GM12864 (cell line): ENCODE data around the gene PXN.

Experiments
- DNase-seq: peaks from one replicate; pipeline ENCODE4 v3.0.0-alpha.2; 2011; ENCODE audit warnings: low read depth
- H3K4me3 ChIP-seq: 2 replicates; pipeline ENCODE4 v1.5.1; 2011; ENCODE audit warnings: mild to moderate bottlenecking, low read depth, low read length, control low read depth
- TF ChIP-seq, protein P1 (sequence below): IDR thresholded peaks from 2 replicates; pipeline ENCODE4 v1.5.1; 2011; ENCODE audit warnings: low read depth, mild to moderate bottlenecking, moderate library complexity, low read length, control low read depth, inconsistent platforms; ENCODE audit errors: missing control alignments

The PXN gene

DNA sequence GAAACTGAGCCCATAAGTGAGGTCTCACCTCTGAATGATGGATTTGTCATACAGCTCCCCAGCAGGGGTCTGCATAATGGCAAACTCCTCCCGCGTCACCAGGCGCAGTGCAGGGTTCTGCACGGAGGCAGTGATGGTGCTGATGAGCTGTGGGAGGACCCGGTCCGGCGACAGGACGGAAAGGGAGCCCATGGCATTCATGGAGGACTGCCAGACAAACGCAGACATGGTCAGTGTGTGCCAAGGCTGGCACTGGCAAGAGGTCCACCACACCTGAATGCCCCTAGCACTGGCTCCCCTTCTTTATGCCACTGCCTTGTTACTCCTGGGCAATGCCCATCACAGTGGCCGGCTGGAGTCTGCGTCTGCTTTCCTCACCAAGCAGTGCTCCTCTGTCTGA is 103.7 kb downstream of the PXN start:
- no peak for DNase-seq
- TF ChIP-seq, protein P1, sequence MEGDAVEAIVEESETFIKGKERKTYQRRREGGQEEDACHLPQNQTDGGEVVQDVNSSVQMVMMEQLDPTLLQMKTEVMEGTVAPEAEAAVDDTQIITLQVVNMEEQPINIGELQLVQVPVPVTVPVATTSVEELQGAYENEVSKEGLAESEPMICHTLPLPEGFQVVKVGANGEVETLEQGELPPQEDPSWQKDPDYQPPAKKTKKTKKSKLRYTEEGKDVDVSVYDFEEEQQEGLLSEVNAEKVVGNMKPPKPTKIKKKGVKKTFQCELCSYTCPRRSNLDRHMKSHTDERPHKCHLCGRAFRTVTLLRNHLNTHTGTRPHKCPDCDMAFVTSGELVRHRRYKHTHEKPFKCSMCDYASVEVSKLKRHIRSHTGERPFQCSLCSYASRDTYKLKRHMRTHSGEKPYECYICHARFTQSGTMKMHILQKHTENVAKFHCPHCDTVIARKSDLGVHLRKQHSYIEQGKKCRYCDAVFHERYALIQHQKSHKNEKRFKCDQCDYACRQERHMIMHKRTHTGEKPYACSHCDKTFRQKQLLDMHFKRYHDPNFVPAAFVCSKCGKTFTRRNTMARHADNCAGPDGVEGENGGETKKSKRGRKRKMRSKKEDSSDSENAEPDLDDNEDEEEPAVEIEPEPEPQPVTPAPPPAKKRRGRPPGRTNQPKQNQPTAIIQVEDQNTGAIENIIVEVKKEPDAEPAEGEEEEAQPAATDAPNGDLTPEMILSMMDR: no peak

More for the DNA sequence above, 103.7 kb downstream of the PXN start:
- no peak overlapping the region for H3K4me3 ChIP-seq
